ENCODE results near the gene ARL16. TPM values are rescaled to one million over a fixed set of nuclear protein-coding genes. Genes with fewer than 3 reads are reported as not detected.

The ARL16 gene
- total RNA-seq, 1 experiment from 2014 or later, result 46.7 TPM

GRCh38 chr17:81722184-81723120 is 38.9 kb upstream of the ARL16 start:
- TF ChIP-seq ERG (CRISPR knock-in tag; IDR thresholded peaks at IDR 0.05), result no peak
- no peak for TF ChIP-seq RORB (CRISPR knock-in tag; IDR thresholded peaks at IDR 0.05)
- no peak for TF ChIP-seq MLX (CRISPR knock-in tag; IDR thresholded peaks at IDR 0.05)
- no peak for TF ChIP-seq TEAD4 (CRISPR knock-in tag; IDR thresholded peaks at IDR 0.05)
- no peak for TF ChIP-seq MXD4 (CRISPR knock-in tag; IDR thresholded peaks at IDR 0.05; ENCODE audit: borderline replicate concordance)
- no peak for TF ChIP-seq STAT6 (CRISPR knock-in tag; conservative IDR thresholded peaks at IDR 0.05; ENCODE audit: low read depth)
- no peak for TF ChIP-seq ELF4 (CRISPR knock-in tag; IDR thresholded peaks at IDR 0.05; ENCODE audit: low read depth)
- TF ChIP-seq, protein P1, sequence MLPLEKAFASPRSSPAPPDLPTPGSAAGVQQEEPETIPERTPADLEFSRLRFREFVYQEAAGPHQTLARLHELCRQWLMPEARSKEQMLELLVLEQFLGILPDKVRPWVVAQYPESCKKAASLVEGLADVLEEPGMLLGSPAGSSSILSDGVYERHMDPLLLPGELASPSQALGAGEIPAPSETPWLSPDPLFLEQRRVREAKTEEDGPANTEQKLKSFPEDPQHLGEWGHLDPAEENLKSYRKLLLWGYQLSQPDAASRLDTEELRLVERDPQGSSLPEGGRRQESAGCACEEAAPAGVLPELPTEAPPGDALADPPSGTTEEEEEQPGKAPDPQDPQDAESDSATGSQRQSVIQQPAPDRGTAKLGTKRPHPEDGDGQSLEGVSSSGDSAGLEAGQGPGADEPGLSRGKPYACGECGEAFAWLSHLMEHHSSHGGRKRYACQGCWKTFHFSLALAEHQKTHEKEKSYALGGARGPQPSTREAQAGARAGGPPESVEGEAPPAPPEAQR (CRISPR knock-in tag; IDR thresholded peaks at IDR 0.05), result no peak
- peak; percentile 84 for TF ChIP-seq NFATC4 (CRISPR knock-in tag; IDR thresholded peaks at IDR 0.05)
- TF ChIP-seq, protein P2, sequence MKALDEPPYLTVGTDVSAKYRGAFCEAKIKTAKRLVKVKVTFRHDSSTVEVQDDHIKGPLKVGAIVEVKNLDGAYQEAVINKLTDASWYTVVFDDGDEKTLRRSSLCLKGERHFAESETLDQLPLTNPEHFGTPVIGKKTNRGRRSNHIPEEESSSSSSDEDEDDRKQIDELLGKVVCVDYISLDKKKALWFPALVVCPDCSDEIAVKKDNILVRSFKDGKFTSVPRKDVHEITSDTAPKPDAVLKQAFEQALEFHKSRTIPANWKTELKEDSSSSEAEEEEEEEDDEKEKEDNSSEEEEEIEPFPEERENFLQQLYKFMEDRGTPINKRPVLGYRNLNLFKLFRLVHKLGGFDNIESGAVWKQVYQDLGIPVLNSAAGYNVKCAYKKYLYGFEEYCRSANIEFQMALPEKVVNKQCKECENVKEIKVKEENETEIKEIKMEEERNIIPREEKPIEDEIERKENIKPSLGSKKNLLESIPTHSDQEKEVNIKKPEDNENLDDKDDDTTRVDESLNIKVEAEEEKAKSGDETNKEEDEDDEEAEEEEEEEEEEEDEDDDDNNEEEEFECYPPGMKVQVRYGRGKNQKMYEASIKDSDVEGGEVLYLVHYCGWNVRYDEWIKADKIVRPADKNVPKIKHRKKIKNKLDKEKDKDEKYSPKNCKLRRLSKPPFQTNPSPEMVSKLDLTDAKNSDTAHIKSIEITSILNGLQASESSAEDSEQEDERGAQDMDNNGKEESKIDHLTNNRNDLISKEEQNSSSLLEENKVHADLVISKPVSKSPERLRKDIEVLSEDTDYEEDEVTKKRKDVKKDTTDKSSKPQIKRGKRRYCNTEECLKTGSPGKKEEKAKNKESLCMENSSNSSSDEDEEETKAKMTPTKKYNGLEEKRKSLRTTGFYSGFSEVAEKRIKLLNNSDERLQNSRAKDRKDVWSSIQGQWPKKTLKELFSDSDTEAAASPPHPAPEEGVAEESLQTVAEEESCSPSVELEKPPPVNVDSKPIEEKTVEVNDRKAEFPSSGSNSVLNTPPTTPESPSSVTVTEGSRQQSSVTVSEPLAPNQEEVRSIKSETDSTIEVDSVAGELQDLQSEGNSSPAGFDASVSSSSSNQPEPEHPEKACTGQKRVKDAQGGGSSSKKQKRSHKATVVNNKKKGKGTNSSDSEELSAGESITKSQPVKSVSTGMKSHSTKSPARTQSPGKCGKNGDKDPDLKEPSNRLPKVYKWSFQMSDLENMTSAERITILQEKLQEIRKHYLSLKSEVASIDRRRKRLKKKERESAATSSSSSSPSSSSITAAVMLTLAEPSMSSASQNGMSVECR (CRISPR knock-in tag; IDR thresholded peaks at IDR 0.05; ENCODE audit: borderline replicate concordance), result no peak
- no peak for TF ChIP-seq GRHL2 (CRISPR knock-in tag; IDR thresholded peaks at IDR 0.05; ENCODE audit: insufficient replicate concordance, severe bottlenecking)
- TF ChIP-seq ATF6 (CRISPR knock-in tag; IDR thresholded peaks at IDR 0.05), result no peak
- no peak for TF ChIP-seq E2F5 (CRISPR knock-in tag; IDR thresholded peaks at IDR 0.05)
- TF ChIP-seq, protein P3, sequence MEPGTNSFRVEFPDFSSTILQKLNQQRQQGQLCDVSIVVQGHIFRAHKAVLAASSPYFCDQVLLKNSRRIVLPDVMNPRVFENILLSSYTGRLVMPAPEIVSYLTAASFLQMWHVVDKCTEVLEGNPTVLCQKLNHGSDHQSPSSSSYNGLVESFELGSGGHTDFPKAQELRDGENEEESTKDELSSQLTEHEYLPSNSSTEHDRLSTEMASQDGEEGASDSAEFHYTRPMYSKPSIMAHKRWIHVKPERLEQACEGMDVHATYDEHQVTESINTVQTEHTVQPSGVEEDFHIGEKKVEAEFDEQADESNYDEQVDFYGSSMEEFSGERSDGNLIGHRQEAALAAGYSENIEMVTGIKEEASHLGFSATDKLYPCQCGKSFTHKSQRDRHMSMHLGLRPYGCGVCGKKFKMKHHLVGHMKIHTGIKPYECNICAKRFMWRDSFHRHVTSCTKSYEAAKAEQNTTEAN (CRISPR knock-in tag; IDR thresholded peaks at IDR 0.05), result no peak
- TF ChIP-seq JAZF1 (CRISPR knock-in tag; IDR thresholded peaks at IDR 0.05), result no peak
- TF ChIP-seq E2F1 (CRISPR knock-in tag; IDR thresholded peaks at IDR 0.05), result no peak
- no peak for TF ChIP-seq NR2C2 (CRISPR knock-in tag; IDR thresholded peaks at IDR 0.05)
- peak; percentile 41; the same call in 1 of the 2 replicates for TF ChIP-seq ZNF423 (CRISPR knock-in tag; IDR thresholded peaks at IDR 0.05)
- peak; percentile 78 for TF ChIP-seq NFE2L1 (CRISPR knock-in tag; IDR thresholded peaks at IDR 0.05)
- Mint-ChIP-seq H3K4me3 (no peak overlapping the region), H3K36me3 (0 out of 2 replicates have a peak, but pooled peaks cover 4% of the 10 kb centered on the region), H3K9me3 (no peaks in the 10 kb centered on the region), H3K27me3 (ENCODE audit: low read depth) (no peaks in the 10 kb centered on the region), H3K4me1 (peaks cover 10% of the 10 kb centered on the region), H3K27ac (no peak overlapping the region)
- DNase-seq (ENCODE audit: low spot score), result no peak
- ATAC-seq, result peak; percentile 27
- CTCF ChIA-PET, result interaction anchor here (0.6 to 1.2 kb wide), 7 partner anchors 9 to 546 kb away, joined by 3 to 6 read pairs (median 3); no protein-coding TSS in a partner anchor
- POLR2A ChIA-PET, result interaction anchor here (1.1 kb wide), 1 partner anchor 19 kb away, joined by 10 read pairs; the partner anchor contains the start of gene MRPL12
